ENCODE data around the gene MPZL2. TPM values are rescaled to one million over a fixed set of nuclear protein-coding genes. Genes with fewer than 3 reads are reported as not detected.
A peak's percentile ranks its signal among the peaks of the same experiment; 100 is the strongest.

The MPZL2 gene
- total and polyA plus RNA-seq, 2 of the 13 experiments (the other 11 are each of a cell fraction or from before 2014, with no cell fraction given), result 27.9 to 53.7 TPM

GRCh38 chr11:118252688-118253087 is 11.4 kb downstream of the MPZL2 start:
- no TSS peak for BruUV-seq (replicated peaks)
- Histone ChIP-seq H3K9me3 (ENCODE audit: low read length) (no peaks in the 10 kb centered on the region), H3K27ac (ENCODE audit: extremely low read length, insufficient read depth, low read length) (peak overlapping the region; percentile 98), H2AFZ (ENCODE audit: low read length) (peak overlapping the region; percentile 90), H3K79me2 (ENCODE audit: insufficient read depth, low read length) (peaks cover 2% of the 10 kb centered on the region), H4K20me1 (ENCODE audit: insufficient read depth, low read length) (no peaks in the 10 kb centered on the region), H3K4me2 (ENCODE audit: low read depth, low read length) (peak overlapping the region; percentile 71), H3K4me3 (replicated peaks in 1 of 3; ENCODE audit: insufficient read depth in 1 of 3, low read depth in 2 of 3, low read length in 3 of 3) (peak overlapping the region; percentile 88 to 98 (median 89); a peak in 3 of 6 replicates), H3K36me3 (replicated peaks in 1 of 2; ENCODE audit: control insufficient read depth in 1 of 2, insufficient read depth in 2 of 2, low read length in 2 of 2) (peaks cover 2 to 6% of the 10 kb centered on the region in 2 experiments; a peak in 1 of 5 replicates), H3K27me3 (ENCODE audit: control insufficient read depth in 1 of 2, insufficient read depth in 2 of 2, low read length in 2 of 2) (no peaks in the 10 kb centered on the region; a peak in 1 of 5 replicates), H3K9ac (ENCODE audit: insufficient read depth, low read depth, low read length) (peak overlapping the region; percentile 91; the same call in 1 of the 2 replicates), H3K4me1 (ENCODE audit: insufficient read depth, low read length) (peaks cover 21% of the 10 kb centered on the region)
- no peak for DNase-seq (ENCODE audit: low spot score)
- FAIRE-seq, result no peak
- in situ Hi-C loops (cut with HindIII; ENCODE audit: extremely low pct_ligation_motif_present, low pct_unique_long_range_greater_than_20kb), result loop anchor here (5.0 kb wide), 1 partner anchor 55 kb away; no protein-coding TSS in a partner anchor
- intact Hi-C loops (cut with micrococcal nuclease; ENCODE audit: unreplicated experiment), result loop anchor here (1.0 kb wide), 1 partner anchor 40 kb away; no protein-coding TSS in a partner anchor
- 95% methylated on average over 3 of the region's 3 CpGs for WGBS (ENCODE audit: low lambda C conversion rate)
- TF ChIP-seq SRY (CRISPR knock-in tag; IDR thresholded peaks at IDR 0.05) (peak; percentile 10; the same call in 1 of the 2 replicates), RFX3 (CRISPR knock-in tag; IDR thresholded peaks at IDR 0.05) (no peak)
- ATAC-seq, result no peak
- ChIA-PET POLR2A (interaction anchor here (1.2 to 2.8 kb wide), 8 partner anchors 11 to 107 kb away, joined by 3 to 23 read pairs (median 10); partner anchors contain the start of genes MPZL2 and UBE4A), CTCF (ENCODE audit: low intra/inter-chr PET ratio, low total read pairs) (no interaction called here)

GRCh38 chr11:118251858-118252652 is 12.0 kb downstream of the MPZL2 start, which contains the start of gene MPZL3:
Gene MPZL3, minus strand, starts transcription at chr11:118252365. Its CDS starts 71 bp downstream, at chr11:118252294.
- peaks cover under 1 to 6% of the 10 kb centered on the region in 2 experiments; a peak in 1 of 5 replicates for H3K36me3 ChIP-seq (replicated peaks in 1 of 2; ENCODE audit: control insufficient read depth in 1 of 2, insufficient read depth in 2 of 2, low read length in 2 of 2)
- intact Hi-C loops (cut with micrococcal nuclease; ENCODE audit: unreplicated experiment) (loop anchor here (1.0 kb wide), 1 partner anchor 40 kb away; no protein-coding TSS in a partner anchor), in situ Hi-C loops (cut with HindIII; ENCODE audit: extremely low pct_ligation_motif_present, low pct_unique_long_range_greater_than_20kb) (loop anchor here (5.0 kb wide), 1 partner anchor 55 kb away; no protein-coding TSS in a partner anchor)
- H4K20me1 ChIP-seq (ENCODE audit: insufficient read depth, low read length), result no peaks in the 10 kb centered on the region
- FAIRE-seq (peak; percentile 89), ATAC-seq (peak; percentile 94), DNase-seq (ENCODE audit: low spot score) (peak; percentile 91)
- ChIA-PET CTCF (ENCODE audit: low intra/inter-chr PET ratio, low total read pairs) (no interaction called here), POLR2A (interaction anchor here (1.2 to 2.8 kb wide), 9 partner anchors 8 to 107 kb away, joined by 3 to 23 read pairs (median 10); partner anchors contain the start of genes MPZL2 and UBE4A)
- 12% methylated on average over 24 of the region's 33 CpGs for WGBS (ENCODE audit: low lambda C conversion rate)
- peak within 1 kb of the TSS; percentile 88 to 98 (median 89) for H3K4me3 ChIP-seq (replicated peaks in 1 of 3; ENCODE audit: insufficient read depth in 1 of 3, low read depth in 2 of 3, low read length in 3 of 3)
- H3K9ac ChIP-seq (ENCODE audit: insufficient read depth, low read depth, low read length), result peak within 1 kb of the TSS; percentile 91
- peak within 1 kb of the TSS; percentile 98 for H3K27ac ChIP-seq (ENCODE audit: extremely low read length, insufficient read depth, low read length)
- H3K4me2 ChIP-seq (ENCODE audit: low read depth, low read length), result peak within 1 kb of the TSS; percentile 71
- BruUV-seq (replicated peaks), result TSS peak; percentile 94
- no peaks in the 10 kb centered on the region; a peak in 1 of 5 replicates for H3K27me3 ChIP-seq (ENCODE audit: control insufficient read depth in 1 of 2, insufficient read depth in 2 of 2, low read length in 2 of 2)
- no peaks in the 10 kb centered on the region for H3K9me3 ChIP-seq (ENCODE audit: low read length)
- peaks cover 27% of the 10 kb centered on the region for H3K4me1 ChIP-seq (ENCODE audit: insufficient read depth, low read length)
- H3K79me2 ChIP-seq (ENCODE audit: insufficient read depth, low read length), result peaks cover 2% of the 10 kb centered on the region
- H2AFZ ChIP-seq (ENCODE audit: low read length), result peak within 1 kb of the TSS; percentile 90
- TF ChIP-seq CSRNP1 (CRISPR knock-in tag; IDR thresholded peaks at IDR 0.05), result no peak
- TF ChIP-seq RXRB (CRISPR knock-in tag; IDR thresholded peaks at IDR 0.05; ENCODE audit: borderline replicate concordance), result no peak
- TF ChIP-seq ASH2L (IDR thresholded peaks at IDR 0.05; ENCODE audit: insufficient read length, low read depth, low read length), result peak; percentile 99
- 0 out of 2 replicates have a peak, but pooled peaks have one; percentile 53 for TF ChIP-seq KMT2A (CRISPR knock-in tag; IDR thresholded peaks at IDR 0.05)
- TF ChIP-seq ZNF883 (CRISPR knock-in tag; IDR thresholded peaks at IDR 0.05; ENCODE audit: not compliant biosample characterization), result peak; percentile 75
- TF ChIP-seq SNAI1 (CRISPR knock-in tag; IDR thresholded peaks at IDR 0.05; ENCODE audit: borderline replicate concordance), result 0 out of 2 replicates have a peak, but pooled peaks have one; percentile 45
- TF ChIP-seq ZMYM2 (CRISPR knock-in tag; IDR thresholded peaks at IDR 0.05), result no peak
- peak; percentile 87 for TF ChIP-seq SRSF1 (optimal IDR thresholded peaks at IDR 0.05; ENCODE audit: low read depth, low read length)
- no peak for TF ChIP-seq ZNF20 (CRISPR knock-in tag; IDR thresholded peaks at IDR 0.05)
- no peak for TF ChIP-seq FOXP1 (IDR thresholded peaks at IDR 0.05)
- 0 out of 2 replicates have a peak, but pooled peaks have one; percentile 36 for TF ChIP-seq FOXP1 (CRISPR knock-in tag; IDR thresholded peaks at IDR 0.05)
- TF ChIP-seq ATF2 (CRISPR knock-in tag; IDR thresholded peaks at IDR 0.05), result peak; percentile 74
